ENCODE results near the gene TCTN1.

DNA sequence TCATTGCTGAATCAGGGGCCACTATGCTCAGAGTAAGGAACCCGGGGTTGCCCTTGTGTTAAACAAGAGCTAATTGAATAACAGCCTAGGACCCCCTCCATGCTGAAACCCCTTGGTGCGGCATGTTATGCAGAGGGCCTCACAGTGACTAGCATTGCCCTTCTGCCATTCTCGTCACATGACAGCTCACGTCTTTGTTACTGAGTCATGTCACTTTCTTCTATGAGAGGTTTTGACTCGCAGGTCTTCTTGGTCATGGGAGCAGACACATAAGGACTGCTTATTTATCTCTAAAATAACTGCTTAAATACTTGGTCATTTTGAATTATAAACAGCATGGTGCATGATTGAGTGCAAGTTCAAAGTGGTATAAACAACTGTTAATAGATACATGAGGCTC, 24.9 kb downstream of the TCTN1 start:
- TF ChIP-seq, protein P1, sequence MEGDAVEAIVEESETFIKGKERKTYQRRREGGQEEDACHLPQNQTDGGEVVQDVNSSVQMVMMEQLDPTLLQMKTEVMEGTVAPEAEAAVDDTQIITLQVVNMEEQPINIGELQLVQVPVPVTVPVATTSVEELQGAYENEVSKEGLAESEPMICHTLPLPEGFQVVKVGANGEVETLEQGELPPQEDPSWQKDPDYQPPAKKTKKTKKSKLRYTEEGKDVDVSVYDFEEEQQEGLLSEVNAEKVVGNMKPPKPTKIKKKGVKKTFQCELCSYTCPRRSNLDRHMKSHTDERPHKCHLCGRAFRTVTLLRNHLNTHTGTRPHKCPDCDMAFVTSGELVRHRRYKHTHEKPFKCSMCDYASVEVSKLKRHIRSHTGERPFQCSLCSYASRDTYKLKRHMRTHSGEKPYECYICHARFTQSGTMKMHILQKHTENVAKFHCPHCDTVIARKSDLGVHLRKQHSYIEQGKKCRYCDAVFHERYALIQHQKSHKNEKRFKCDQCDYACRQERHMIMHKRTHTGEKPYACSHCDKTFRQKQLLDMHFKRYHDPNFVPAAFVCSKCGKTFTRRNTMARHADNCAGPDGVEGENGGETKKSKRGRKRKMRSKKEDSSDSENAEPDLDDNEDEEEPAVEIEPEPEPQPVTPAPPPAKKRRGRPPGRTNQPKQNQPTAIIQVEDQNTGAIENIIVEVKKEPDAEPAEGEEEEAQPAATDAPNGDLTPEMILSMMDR (conservative IDR thresholded peaks at IDR 0.05; ENCODE audit: low read depth, low read length) = no peak
- no peak for TF ChIP-seq EZH2 (IDR thresholded peaks at IDR 0.05; ENCODE audit: low read length, unreplicated experiment)
